ENCODE measurements around the gene RWDD2A. TPM values are rescaled to one million over a fixed set of nuclear protein-coding genes. Genes with fewer than 3 reads are reported as not detected.

RWDD2A gene
- total RNA-seq, 1 donor from 2014 or later = 5.1 TPM

- no peaks in the 10 kb centered on the region for H3K9me3 Mint-ChIP-seq
- no peak for DNase-seq (ENCODE audit: low read depth, low spot score)
- no peaks in the 10 kb centered on the region for H3K4me1 Mint-ChIP-seq
- H3K36me3 Mint-ChIP-seq (ENCODE audit: low read depth) = no peaks in the 10 kb centered on the region
- TF ChIP-seq, protein P1, sequence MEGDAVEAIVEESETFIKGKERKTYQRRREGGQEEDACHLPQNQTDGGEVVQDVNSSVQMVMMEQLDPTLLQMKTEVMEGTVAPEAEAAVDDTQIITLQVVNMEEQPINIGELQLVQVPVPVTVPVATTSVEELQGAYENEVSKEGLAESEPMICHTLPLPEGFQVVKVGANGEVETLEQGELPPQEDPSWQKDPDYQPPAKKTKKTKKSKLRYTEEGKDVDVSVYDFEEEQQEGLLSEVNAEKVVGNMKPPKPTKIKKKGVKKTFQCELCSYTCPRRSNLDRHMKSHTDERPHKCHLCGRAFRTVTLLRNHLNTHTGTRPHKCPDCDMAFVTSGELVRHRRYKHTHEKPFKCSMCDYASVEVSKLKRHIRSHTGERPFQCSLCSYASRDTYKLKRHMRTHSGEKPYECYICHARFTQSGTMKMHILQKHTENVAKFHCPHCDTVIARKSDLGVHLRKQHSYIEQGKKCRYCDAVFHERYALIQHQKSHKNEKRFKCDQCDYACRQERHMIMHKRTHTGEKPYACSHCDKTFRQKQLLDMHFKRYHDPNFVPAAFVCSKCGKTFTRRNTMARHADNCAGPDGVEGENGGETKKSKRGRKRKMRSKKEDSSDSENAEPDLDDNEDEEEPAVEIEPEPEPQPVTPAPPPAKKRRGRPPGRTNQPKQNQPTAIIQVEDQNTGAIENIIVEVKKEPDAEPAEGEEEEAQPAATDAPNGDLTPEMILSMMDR (conservative IDR thresholded peaks at IDR 0.05) = no peak
- no peaks in the 10 kb centered on the region for H3K27me3 Mint-ChIP-seq (ENCODE audit: low read depth)
- no peak overlapping the region for H3K27ac Mint-ChIP-seq (ENCODE audit: unreplicated experiment)
- no peak overlapping the region for H3K4me3 Mint-ChIP-seq
These were observed 38.0 kb downstream of the RWDD2A start for GRCh38 chr6:83231146-83231545.

DNA sequence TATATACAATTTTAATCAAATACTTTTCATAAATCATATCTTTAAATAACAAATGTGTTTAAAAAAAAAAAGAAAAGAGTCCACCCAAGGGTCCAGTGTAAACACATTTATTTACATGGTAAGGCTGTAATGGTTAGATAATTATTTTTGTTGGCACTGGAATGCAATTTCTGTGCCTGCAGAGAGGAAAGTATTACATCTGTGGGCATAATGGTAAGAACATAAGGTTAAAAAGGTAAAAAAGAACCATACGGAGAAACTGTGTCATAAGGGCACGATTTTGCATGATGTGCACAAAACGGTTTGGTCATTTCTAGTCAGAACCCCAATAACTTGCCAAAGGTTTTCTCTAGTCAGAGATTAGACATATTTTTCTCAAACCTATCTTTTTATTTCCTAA lies 54.3 kb downstream of the RWDD2A start:
- TF ChIP-seq, protein P1 (conservative IDR thresholded peaks at IDR 0.05) = no peak
- H3K27ac Mint-ChIP-seq (ENCODE audit: unreplicated experiment) = no peak overlapping the region
- no peak overlapping the region for H3K4me3 Mint-ChIP-seq
- H3K9me3 Mint-ChIP-seq = no peaks in the 10 kb centered on the region
- no peak for DNase-seq (ENCODE audit: low read depth, low spot score)
- no peaks in the 10 kb centered on the region for H3K27me3 Mint-ChIP-seq (ENCODE audit: low read depth)
- H3K4me1 Mint-ChIP-seq = peaks cover 3% of the 10 kb centered on the region
- H3K36me3 Mint-ChIP-seq (ENCODE audit: low read depth) = no peaks in the 10 kb centered on the region

Other genes with a start within 250 kb of the RWDD2A start
- gene UBE3D, start 127.5 kb upstream of the RWDD2A start, total RNA-seq = 10.3 and 17.1 TPM in 2 replicates
- gene DOP1A, start 125.7 kb upstream of the RWDD2A start, total RNA-seq = 17.8 and 18.4 TPM in 2 replicates
- gene PGM3, start 92 bp upstream of the RWDD2A start, total RNA-seq = 45.8 and 52.4 TPM in 2 replicates
- 4.4 and 4.6 TPM in 2 replicates for gene ME1, start 237.7 kb downstream of the RWDD2A start, total RNA-seq